Esophagus muscularis mucosa (tissue), 4 donors: ENCODE results near the gene LGALS3. TPM values are rescaled to one million over a fixed set of nuclear protein-coding genes. Genes with fewer than 3 reads are reported as not detected.
A peak's percentile ranks its signal among the peaks of the same experiment; 100 is the strongest.

ENCODE experiments used
- DNase-seq: peaks from one replicate; pipeline ENCODE4 v3.0.0-alpha.2; 2017; ENCODE audit errors: extremely low spot score
- H3K27ac ChIP-seq, 4 donors: fragments of 200-600 bp; sonication (generic); replicated peaks in 1 of 4; 1 replicate in 3 of 4; 2 replicates in 1 of 4; pipeline ENCODE4 v1.5.1; 2016 to 2019; ENCODE audit warnings: mild to moderate bottlenecking in 1 of 4
- H3K27me3 ChIP-seq, 4 donors: fragments of 200-600 bp; sonication (generic); one replicate each; pipeline versions ENCODE4 v1.5.1 to v1.6.0; 2016 to 2019
- H3K36me3 ChIP-seq, 4 donors: fragments of 200-600 bp; sonication (generic); one replicate each; pipeline ENCODE4 v1.5.1; 2016 to 2019
- H3K4me1 ChIP-seq, 4 donors: fragments of 200-600 bp; sonication (generic); one replicate each; pipeline ENCODE4 v1.5.1; 2016 to 2019
- H3K4me3 ChIP-seq, 4 donors: fragments of 200-600 bp; sonication (generic); 1 replicate in 2 of 4; 2 replicates in 2 of 4; pipeline ENCODE4 v1.5.1; 2016 to 2019; ENCODE audit warnings: mild to moderate bottlenecking in 4 of 4, moderate library complexity in 1 of 4
- H3K9me3 ChIP-seq, 4 donors: fragments of 200-600 bp; sonication (generic); 1 replicate in 3 of 4; 2 replicates in 1 of 4; pipeline ENCODE4 v1.5.1; 2016 to 2019
- EP300 ChIP-seq: sonication (generic); formaldehyde crosslinking; IDR thresholded peaks from one replicate; pipeline ENCODE4 v1.6.1; 2017; ENCODE audit warnings: antibody characterized with exemption
- POLR2A ChIP-seq: fragments of 450-650 bp; IDR thresholded peaks from one replicate; pipeline ENCODE4 v1.6.1; 2017; ENCODE audit warnings: antibody characterized with exemption, moderate library complexity, mild to moderate bottlenecking, low read depth
- POLR2AphosphoS5 ChIP-seq, 2 donors: sonication (generic); formaldehyde crosslinking; IDR thresholded peaks; one replicate each; pipeline ENCODE4 v1.6.1; 2017; ENCODE audit warnings: antibody characterized with exemption in 2 of 2
- WGBS: methylation state at CpG from one replicate; pipeline ENCODE4 v1.1.5; 2018; 5-methylcytosine and 5-hydroxymethylcytosine counted together
- intact Hi-C: fragments of 100-400 bp; cut with DNase I; formaldehyde crosslinking; loops from one replicate; pipeline ENCODE4 v1.15.1; 2023
- total RNA-seq, 4 donors: library from RNA; depleted of rRNA; stranded (reverse); fragments of >200 nt; gene quantifications; one replicate each; pipeline versions ENCODE4 v1.1.0 to v1.2.1, GENCODE V29; 2016
- TF ChIP-seq, protein P1 (sequence below), 3 experiments: fragments of 200-600 bp in 2 of 3; fragments of 450-650 bp in 1 of 3; sonication (generic) in 2 of 3; IDR thresholded peaks; one replicate each; pipeline ENCODE4 v1.5.1; 2017 to 2019; ENCODE audit warnings: antibody characterized with exemption in 3 of 3, mild to moderate bottlenecking in 2 of 3, moderate library complexity in 1 of 3

LGALS3 gene
- total RNA-seq, 4 donors from 2014 or later: 247 to 398 (median 297) TPM

DNA sequence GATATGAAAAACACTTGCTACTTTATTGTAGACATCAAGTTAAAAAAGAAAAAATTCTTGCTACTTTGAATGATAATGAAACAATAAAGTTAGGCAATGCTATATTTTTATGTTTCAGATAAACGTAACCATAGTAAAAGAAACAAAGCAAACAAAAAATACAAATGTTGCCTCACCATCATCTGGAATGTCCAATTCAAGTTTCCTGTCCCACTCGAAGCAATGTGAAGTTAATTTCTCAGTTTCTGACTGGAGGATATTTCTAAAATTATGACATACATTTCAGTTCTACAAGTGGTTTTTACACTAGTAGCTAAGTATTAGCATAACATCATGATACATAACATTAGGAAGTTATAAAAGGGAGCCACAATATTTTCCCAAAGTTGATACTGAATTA lies 41.5 kb downstream of the LGALS3 start:
- no peak overlapping the region for H3K27ac ChIP-seq
- no peaks in the 10 kb centered on the region for H3K36me3 ChIP-seq
- no peak for DNase-seq
- no peak overlapping the region for H3K4me3 ChIP-seq
- no peaks in the 10 kb centered on the region for H3K9me3 ChIP-seq
- 76% methylated on average over 2 of the region's 2 CpGs for WGBS
- H3K4me1 ChIP-seq: no peaks in the 10 kb centered on the region
- TF ChIP-seq POLR2A (no peak), EP300 (no peak), POLR2AphosphoS5 (IDR thresholded peaks at IDR 0.05) (no peak)
- TF ChIP-seq, protein P1, sequence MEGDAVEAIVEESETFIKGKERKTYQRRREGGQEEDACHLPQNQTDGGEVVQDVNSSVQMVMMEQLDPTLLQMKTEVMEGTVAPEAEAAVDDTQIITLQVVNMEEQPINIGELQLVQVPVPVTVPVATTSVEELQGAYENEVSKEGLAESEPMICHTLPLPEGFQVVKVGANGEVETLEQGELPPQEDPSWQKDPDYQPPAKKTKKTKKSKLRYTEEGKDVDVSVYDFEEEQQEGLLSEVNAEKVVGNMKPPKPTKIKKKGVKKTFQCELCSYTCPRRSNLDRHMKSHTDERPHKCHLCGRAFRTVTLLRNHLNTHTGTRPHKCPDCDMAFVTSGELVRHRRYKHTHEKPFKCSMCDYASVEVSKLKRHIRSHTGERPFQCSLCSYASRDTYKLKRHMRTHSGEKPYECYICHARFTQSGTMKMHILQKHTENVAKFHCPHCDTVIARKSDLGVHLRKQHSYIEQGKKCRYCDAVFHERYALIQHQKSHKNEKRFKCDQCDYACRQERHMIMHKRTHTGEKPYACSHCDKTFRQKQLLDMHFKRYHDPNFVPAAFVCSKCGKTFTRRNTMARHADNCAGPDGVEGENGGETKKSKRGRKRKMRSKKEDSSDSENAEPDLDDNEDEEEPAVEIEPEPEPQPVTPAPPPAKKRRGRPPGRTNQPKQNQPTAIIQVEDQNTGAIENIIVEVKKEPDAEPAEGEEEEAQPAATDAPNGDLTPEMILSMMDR (IDR thresholded peaks at IDR 0.05): no peak
- intact Hi-C loops: no loop called here
- H3K27me3 ChIP-seq: no peaks in the 10 kb centered on the region

DNA sequence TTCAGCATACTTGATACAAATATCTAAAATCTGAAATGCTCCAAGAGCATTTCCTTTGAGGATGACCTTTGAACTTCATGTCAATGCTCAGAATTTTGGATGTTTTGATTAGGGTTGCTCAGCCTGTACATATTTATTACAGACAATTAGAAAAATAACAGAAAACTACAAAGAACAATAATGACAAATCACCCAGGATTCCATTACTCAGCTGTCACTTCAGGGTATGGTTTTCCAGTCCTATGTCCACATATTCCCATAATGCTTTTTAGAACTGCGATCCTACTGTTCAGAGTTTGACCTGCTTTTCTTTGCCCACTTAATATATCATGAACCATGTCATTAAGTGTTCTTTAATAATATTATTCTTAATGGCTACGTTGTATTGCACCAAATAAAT lies 51.0 kb downstream of the LGALS3 start:
- Histone ChIP-seq H3K36me3 (no peaks in the 10 kb centered on the region), H3K4me1 (peaks cover 0 to 4% (median 0%) of the 10 kb centered on the region in 4 donors), H3K27ac (no peak overlapping the region), H3K27me3 (no peaks in the 10 kb centered on the region), H3K4me3 (no peak overlapping the region), H3K9me3 (no peaks in the 10 kb centered on the region)
- TF ChIP-seq EP300 (no peak), POLR2A (no peak), POLR2AphosphoS5 (IDR thresholded peaks at IDR 0.05) (no peak)
- TF ChIP-seq, protein P1 (IDR thresholded peaks at IDR 0.05): no peak
- 61% methylated on average over 2 of the region's 2 CpGs for WGBS
- no peak for DNase-seq
- intact Hi-C loops: no loop called here

DNA sequence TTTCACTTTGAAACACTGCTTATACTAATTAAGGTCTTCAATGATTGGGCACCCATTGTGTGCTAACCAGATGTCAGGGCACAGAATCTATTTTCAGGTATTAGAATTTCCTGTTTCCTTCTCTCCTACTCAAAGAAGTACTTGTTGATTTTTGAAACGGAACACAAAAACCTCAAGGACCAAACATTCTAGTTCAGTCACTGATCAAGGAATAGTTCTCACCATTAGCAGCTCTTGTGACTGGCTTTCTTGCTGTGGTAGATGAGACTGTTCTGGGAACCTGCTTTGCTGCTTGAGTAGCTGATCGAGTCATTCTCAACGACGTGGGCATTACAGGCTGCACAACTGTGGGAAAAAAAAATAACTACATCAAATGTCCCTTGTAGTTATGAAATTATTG lies 51.4 kb downstream of the LGALS3 start:
- intact Hi-C loops: no loop called here
- 76% methylated on average over 4 of the region's 4 CpGs for WGBS
- Histone ChIP-seq H3K4me1 (peaks cover 0 to 4% (median 0%) of the 10 kb centered on the region in 4 donors), H3K27ac (no peak overlapping the region), H3K27me3 (no peaks in the 10 kb centered on the region), H3K4me3 (no peak overlapping the region), H3K36me3 (no peaks in the 10 kb centered on the region), H3K9me3 (no peaks in the 10 kb centered on the region)
- TF ChIP-seq POLR2A: no peak
- no peak for DNase-seq

DNA sequence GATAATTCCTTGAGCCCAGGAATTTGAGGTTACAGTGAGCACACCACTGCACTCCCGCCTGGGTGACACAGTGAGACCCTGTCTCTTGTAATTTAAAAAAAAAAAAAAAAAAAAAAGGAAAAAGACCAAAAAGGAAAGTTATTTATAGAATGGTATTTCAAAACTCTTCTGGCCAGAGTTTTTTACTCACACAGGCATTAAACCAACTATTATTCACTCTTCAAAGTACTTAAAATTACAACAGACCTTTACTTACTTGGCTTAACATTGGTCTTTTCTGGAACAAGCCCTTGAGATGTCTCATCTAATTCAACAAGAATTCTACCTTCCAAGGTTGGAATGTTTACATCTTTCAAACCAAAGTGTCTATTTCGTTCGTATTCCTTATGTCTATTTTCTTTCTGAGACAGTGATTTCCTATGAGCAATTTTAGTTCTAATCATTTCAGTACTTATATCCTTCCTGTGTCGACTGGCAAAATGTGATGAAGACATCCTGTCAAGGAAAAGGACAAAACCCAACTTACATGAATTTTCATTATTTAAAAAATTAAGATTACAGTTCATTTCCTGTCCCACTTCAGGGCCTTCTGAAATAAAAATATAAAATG lies 59.7 kb downstream of the LGALS3 start:
- no peak for DNase-seq
- H3K27me3 ChIP-seq: no peaks in the 10 kb centered on the region
- H3K4me3 ChIP-seq: no peak overlapping the region
- H3K4me1 ChIP-seq: peaks cover 9 to 14% (median 12%) of the 10 kb centered on the region in 4 donors
- no peak overlapping the region for H3K27ac ChIP-seq
- 64% methylated on average over 4 of the region's 4 CpGs for WGBS
- TF ChIP-seq POLR2A (no peak), EP300 (no peak), POLR2AphosphoS5 (IDR thresholded peaks at IDR 0.05) (no peak)
- TF ChIP-seq, protein P1 (IDR thresholded peaks at IDR 0.05): no peak
- intact Hi-C loops: no loop called here
- no peaks in the 10 kb centered on the region for H3K36me3 ChIP-seq
- H3K9me3 ChIP-seq: no peaks in the 10 kb centered on the region

DNA sequence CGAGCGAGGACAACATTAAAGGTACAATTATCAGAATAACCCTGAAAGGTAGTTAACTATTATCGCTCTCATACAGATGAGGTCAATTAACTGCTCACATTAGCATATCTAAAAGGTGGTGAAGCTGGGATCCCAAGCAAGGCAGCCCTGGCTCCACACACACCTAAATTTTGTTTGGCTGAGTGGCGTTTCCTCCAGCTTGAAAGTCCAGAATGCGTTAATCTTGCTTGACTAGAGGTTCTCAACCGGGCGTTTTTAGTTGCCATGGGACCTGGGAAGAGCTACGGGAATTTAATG lies 61.8 kb downstream of the LGALS3 start:
- Histone ChIP-seq H3K4me3 (peak overlapping the region; percentile 55 to 68 (median 60)), H3K9me3 (no peaks in the 10 kb centered on the region), H3K36me3 (no peaks in the 10 kb centered on the region), H3K27me3 (no peaks in the 10 kb centered on the region), H3K4me1 (peaks cover 9 to 14% (median 12%) of the 10 kb centered on the region in 4 donors), H3K27ac (no peak overlapping the region)
- TF ChIP-seq POLR2AphosphoS5 (IDR thresholded peaks at IDR 0.05) (no peak), POLR2A (no peak), EP300 (no peak)
- TF ChIP-seq, protein P1 (IDR thresholded peaks at IDR 0.05): no peak
- no peak for DNase-seq
- intact Hi-C loops: no loop called here
- 8% methylated on average over 8 of the region's 8 CpGs for WGBS
